ENCODE measurements around the gene SNCA. TPM values are rescaled to one million over a fixed set of nuclear protein-coding genes. Genes with fewer than 3 reads are reported as not detected.

The SNCA gene
- total and polyA plus RNA-seq, 2 donors from 2014 or later, result 8.4 to 17.1 TPM

- no peak for TF ChIP-seq CTCF (IDR thresholded peaks at IDR 0.05; ENCODE audit: borderline replicate concordance, extremely low read depth, insufficient read depth)
- Histone ChIP-seq H3K27ac (ENCODE audit: low read depth in 2 of 2, low read length in 2 of 2) (no peak overlapping the region), H3K27me3 (ENCODE audit: control insufficient read depth, insufficient read depth, low read length) (no peaks in the 10 kb centered on the region), H3K4me3 (ENCODE audit: low read length in 3 of 3) (no peak overlapping the region), H3K9me3 (ENCODE audit: control insufficient read depth in 2 of 3, insufficient read depth in 1 of 3, low read length in 3 of 3) (no peaks in the 10 kb centered on the region), H3K4me1 (ENCODE audit: control insufficient read depth in 2 of 3, insufficient read depth in 2 of 3, low read depth in 1 of 3, low read length in 3 of 3) (no peaks in the 10 kb centered on the region), H3K9ac (ENCODE audit: low read length in 3 of 3) (no peak overlapping the region), H3K36me3 (ENCODE audit: control insufficient read depth in 2 of 3, insufficient read depth in 3 of 3, low read length in 3 of 3) (no peaks in the 10 kb centered on the region)
- intact Hi-C loops (cut with DNase I), result no loop called here
- FAIRE-seq, result no peak
- no peak for DNase-seq
Measured at GRCh38 chr4:89807441-89808140, 29.4 kb downstream of the SNCA start.

- Histone ChIP-seq H3K4me1 (ENCODE audit: control insufficient read depth in 2 of 3, insufficient read depth in 2 of 3, low read depth in 1 of 3, low read length in 3 of 3) (no peaks in the 10 kb centered on the region), H3K36me3 (ENCODE audit: control insufficient read depth in 2 of 3, insufficient read depth in 3 of 3, low read length in 3 of 3) (no peaks in the 10 kb centered on the region), H3K9ac (ENCODE audit: low read length in 3 of 3) (no peak overlapping the region), H3K27me3 (ENCODE audit: control insufficient read depth, insufficient read depth, low read length) (no peaks in the 10 kb centered on the region), H3K4me3 (ENCODE audit: low read length in 3 of 3) (no peak overlapping the region), H3K27ac (ENCODE audit: low read depth in 2 of 2, low read length in 2 of 2) (no peak overlapping the region), H3K9me3 (ENCODE audit: control insufficient read depth in 2 of 3, insufficient read depth in 1 of 3, low read length in 3 of 3) (no peaks in the 10 kb centered on the region)
- intact Hi-C loops (cut with DNase I), result no loop called here
- DNase-seq (no peak), FAIRE-seq (no peak)
- no peak for TF ChIP-seq CTCF (IDR thresholded peaks at IDR 0.05; ENCODE audit: borderline replicate concordance, extremely low read depth, insufficient read depth)
Measured at GRCh38 chr4:89805297-89805696, 31.7 kb downstream of the SNCA start.

GRCh38 chr4:89803915-89804314 is 33.0 kb downstream of the SNCA start:
- Histone ChIP-seq H3K27ac (ENCODE audit: low read depth in 2 of 2, low read length in 2 of 2) (no peak overlapping the region), H3K36me3 (ENCODE audit: control insufficient read depth in 2 of 3, insufficient read depth in 3 of 3, low read length in 3 of 3) (no peaks in the 10 kb centered on the region), H3K9ac (ENCODE audit: low read length in 3 of 3) (no peak overlapping the region), H3K4me1 (ENCODE audit: control insufficient read depth in 2 of 3, insufficient read depth in 2 of 3, low read depth in 1 of 3, low read length in 3 of 3) (no peaks in the 10 kb centered on the region), H3K9me3 (ENCODE audit: control insufficient read depth in 2 of 3, insufficient read depth in 1 of 3, low read length in 3 of 3) (no peaks in the 10 kb centered on the region), H3K27me3 (ENCODE audit: control insufficient read depth, insufficient read depth, low read length) (no peaks in the 10 kb centered on the region), H3K4me3 (ENCODE audit: low read length in 3 of 3) (no peak overlapping the region)
- FAIRE-seq, result no peak
- TF ChIP-seq CTCF (IDR thresholded peaks at IDR 0.05; ENCODE audit: borderline replicate concordance, extremely low read depth, insufficient read depth), result no peak
- no peak for DNase-seq
- intact Hi-C loops (cut with DNase I), result no loop called here

GRCh38 chr4:89803036-89803435 is 33.9 kb downstream of the SNCA start:
- DNase-seq (no peak), FAIRE-seq (no peak)
- Histone ChIP-seq H3K9ac (ENCODE audit: low read length in 3 of 3) (no peak overlapping the region), H3K4me3 (ENCODE audit: low read length in 3 of 3) (no peak overlapping the region), H3K27ac (ENCODE audit: low read depth in 2 of 2, low read length in 2 of 2) (no peak overlapping the region), H3K9me3 (ENCODE audit: control insufficient read depth in 2 of 3, insufficient read depth in 1 of 3, low read length in 3 of 3) (no peaks in the 10 kb centered on the region), H3K36me3 (ENCODE audit: control insufficient read depth in 2 of 3, insufficient read depth in 3 of 3, low read length in 3 of 3) (no peaks in the 10 kb centered on the region), H3K4me1 (ENCODE audit: control insufficient read depth in 2 of 3, insufficient read depth in 2 of 3, low read depth in 1 of 3, low read length in 3 of 3) (no peaks in the 10 kb centered on the region), H3K27me3 (ENCODE audit: control insufficient read depth, insufficient read depth, low read length) (no peaks in the 10 kb centered on the region)
- TF ChIP-seq CTCF (IDR thresholded peaks at IDR 0.05; ENCODE audit: borderline replicate concordance, extremely low read depth, insufficient read depth), result no peak
- intact Hi-C loops (cut with DNase I), result no loop called here
